GM18505 (cell line): Measurements from ENCODE around the gene AAMDC.

Experiments used
- ATAC-seq: cut with Tn5 transposase; IDR thresholded peaks from one replicate; pipeline ENCODE4 v1.9.1; 2021; ENCODE audit not compliant: unreplicated experiment
- POLR2A ChIP-seq: IDR thresholded peaks from 4 replicates; pipeline ENCODE4 v1.6.1; 2011; ENCODE audit warnings: borderline replicate concordance; ENCODE audit not compliant: insufficient read depth, insufficient read length; ENCODE audit errors: extremely low read depth

The AAMDC gene

GRCh38 chr11:77820565-77821348 is at the start of gene AAMDC, which contains the start of gene RSF1:
Gene AAMDC (plus strand): TSS chr11:77821144. CDS start chr11:77842497, 21,353 bp downstream.
Gene RSF1 (minus strand): TSS chr11:77820722. CDS start chr11:77820714, 8 bp downstream.
- ATAC-seq, result peak; percentile 83
- peak; percentile 56 for TF ChIP-seq POLR2A

GRCh38 chr11:77775936-77776335 is 45.0 kb upstream of the AAMDC start:
- no peak for TF ChIP-seq POLR2A
- no peak for ATAC-seq

DNA sequence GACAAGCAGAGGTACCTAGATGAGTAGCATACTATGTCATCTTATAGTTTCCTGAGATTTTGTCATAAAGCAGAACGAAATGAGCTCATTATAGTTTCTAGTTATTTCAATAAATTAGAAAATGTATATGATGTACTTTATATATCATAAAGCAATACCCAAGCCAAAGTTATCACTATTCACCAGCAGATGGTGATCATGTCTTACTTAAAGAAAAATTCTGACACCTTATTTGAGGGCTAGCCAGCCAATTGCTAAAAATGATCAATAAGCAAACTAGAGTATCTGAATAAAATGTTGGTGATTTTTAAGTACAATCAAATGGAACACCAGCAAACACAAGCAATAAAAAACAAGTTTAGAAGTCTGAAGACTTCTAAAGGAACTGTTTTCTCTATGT is 44.5 kb upstream of the AAMDC start:
- no peak for ATAC-seq
- no peak for TF ChIP-seq POLR2A

DNA sequence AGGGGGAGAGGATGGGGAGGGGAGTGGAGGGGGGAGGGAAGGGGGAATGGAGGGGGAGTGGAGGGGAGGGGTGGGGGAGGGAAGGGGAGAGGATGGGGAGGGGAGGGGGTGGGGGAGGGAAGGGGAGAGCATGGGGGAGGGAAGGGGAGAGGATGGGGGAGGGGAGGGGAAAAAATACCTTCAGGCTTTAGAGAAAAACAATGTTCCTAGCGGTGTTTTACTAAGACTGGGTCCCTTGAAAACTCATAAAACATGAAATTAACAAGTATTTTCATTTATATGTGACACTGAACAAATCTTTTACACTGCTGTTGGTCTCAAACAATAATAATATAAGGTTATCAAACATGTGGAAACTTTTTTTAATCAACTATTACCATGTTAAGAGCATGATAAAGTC is 42.8 kb upstream of the AAMDC start:
- TF ChIP-seq POLR2A, result no peak
- no peak for ATAC-seq

- ATAC-seq, result no peak
- TF ChIP-seq POLR2A, result no peak
These were observed 42.4 kb upstream of the AAMDC start for GRCh38 chr11:77778549-77778948.

DNA sequence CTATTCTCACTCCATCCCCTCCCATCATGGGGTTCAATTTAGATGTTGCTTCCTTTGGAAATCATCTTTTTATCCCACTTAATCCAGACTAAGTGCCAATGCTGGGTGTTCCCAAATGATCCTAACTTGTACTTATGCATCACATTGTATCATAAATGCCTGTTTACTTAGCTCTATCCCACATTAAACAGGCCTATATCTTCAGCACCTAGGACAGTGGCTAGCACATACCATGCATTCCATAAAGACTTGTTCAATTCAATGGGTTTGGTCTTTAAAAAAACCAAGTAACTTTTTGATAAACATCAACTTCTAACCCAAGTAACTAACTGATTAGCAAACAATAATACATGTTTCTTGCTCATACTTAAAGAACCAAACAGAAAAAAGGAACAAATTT is 41.0 kb upstream of the AAMDC start:
- no peak for TF ChIP-seq POLR2A
- ATAC-seq, result no peak

DNA sequence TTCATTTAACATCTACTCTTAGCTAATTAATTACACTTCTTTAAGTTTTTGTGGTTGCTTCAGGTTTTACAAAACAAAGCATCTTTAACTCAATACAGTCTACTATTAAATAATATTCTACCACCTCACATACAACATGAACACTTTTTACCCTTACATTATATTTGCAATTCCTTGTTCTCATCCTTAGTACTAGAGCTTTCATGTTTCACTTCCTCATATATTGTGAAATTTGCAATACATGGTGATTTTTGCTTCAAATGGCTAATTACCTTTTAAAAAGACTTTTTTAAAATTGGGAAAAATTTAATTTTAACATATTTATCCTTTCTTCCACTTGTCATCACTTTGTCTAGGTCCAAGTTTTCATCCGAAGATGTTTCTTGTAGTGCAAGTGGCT is 37.9 kb upstream of the AAMDC start:
- no peak for ATAC-seq
- TF ChIP-seq POLR2A, result no peak

- no peak for TF ChIP-seq POLR2A
- ATAC-seq, result no peak
These were observed 36.4 kb upstream of the AAMDC start for GRCh38 chr11:77784572-77784971.

- ATAC-seq, result no peak
- TF ChIP-seq POLR2A, result no peak
These were observed 31.7 kb upstream of the AAMDC start for GRCh38 chr11:77789061-77789730.

- no peak for TF ChIP-seq POLR2A
- no peak for ATAC-seq
These were observed 31.0 kb upstream of the AAMDC start for GRCh38 chr11:77789731-77790476.

DNA sequence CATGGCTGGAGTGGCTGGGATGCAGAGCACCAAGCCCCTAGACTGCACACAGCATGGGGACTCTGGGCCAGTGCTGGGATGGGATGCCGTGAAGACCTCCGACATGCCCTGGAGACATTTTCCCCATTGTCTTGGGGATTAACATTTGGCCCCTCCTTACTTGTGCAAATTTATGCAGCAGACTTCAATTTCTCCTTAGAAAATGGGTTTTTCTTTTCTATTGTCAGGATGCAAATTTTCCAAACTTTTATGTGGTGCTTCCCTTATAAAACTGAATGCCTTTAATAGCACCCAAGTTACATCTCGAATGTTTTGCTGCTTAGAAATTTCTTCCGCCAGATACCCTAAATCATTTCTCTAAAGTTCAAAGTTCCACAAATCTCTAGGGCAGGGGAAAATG is 29.6 kb upstream of the AAMDC start:
- ATAC-seq, result no peak
- no peak for TF ChIP-seq POLR2A

GRCh38 chr11:77793972-77794371 is 27.0 kb upstream of the AAMDC start:
- no peak for TF ChIP-seq POLR2A
- ATAC-seq, result no peak

GRCh38 chr11:77799338-77799737 is 21.6 kb upstream of the AAMDC start:
- no peak for TF ChIP-seq POLR2A
- no peak for ATAC-seq
